Upper lobe of left lung (tissue), 6 donors: ENCODE measurements around the gene SMPX. TPM values are rescaled to one million over a fixed set of nuclear protein-coding genes. Genes with fewer than 3 reads are reported as not detected.

Experiments
- ATAC-seq, 2 donors: fragments of 200-7000 bp; cut with Tn5 transposase; one replicate each; pipeline ENCODE4 v1.9.1; 2022; ENCODE audit warnings: mild to moderate bottlenecking in 2 of 2, moderate library complexity in 2 of 2; ENCODE audit not compliant: low FRiP score in 2 of 2
- DNase-seq, 2 donors: peaks; one replicate each; pipeline ENCODE4 v3.0.0-alpha.2; 2019 to 2020
- H3K27ac ChIP-seq, 4 donors: fragments of 200-600 bp; sonication (generic); one replicate each; pipeline ENCODE4 v1.5.1; 2016 to 2019
- H3K27me3 ChIP-seq, 4 donors: fragments of 200-600 bp; sonication (generic); one replicate each; pipeline ENCODE4 v1.5.1; 2017 to 2019
- H3K36me3 ChIP-seq, 4 donors: fragments of 200-600 bp; sonication (generic); one replicate each; pipeline ENCODE4 v1.5.1; 2016 to 2019
- H3K4me1 ChIP-seq, 4 donors: fragments of 200-600 bp; sonication (generic); one replicate each; pipeline ENCODE4 v1.5.1; 2018 to 2019
- H3K4me3 ChIP-seq, 4 donors: fragments of 200-600 bp; sonication (generic); one replicate each; pipeline ENCODE4 v1.5.1; 2017 to 2019; ENCODE audit warnings: mild to moderate bottlenecking in 2 of 4, moderate library complexity in 1 of 4
- H3K9me3 ChIP-seq, 4 donors: fragments of 200-600 bp; sonication (generic); one replicate each; pipeline ENCODE4 v1.5.1; 2018 to 2019
- CTCF ChIP-seq, 6 experiments: fragments of 450-650 bp in 4 of 6; fragments of 200-600 bp in 2 of 6; sonication (generic) in 2 of 6; IDR thresholded peaks; one replicate each; pipeline ENCODE4 v1.5.1; 2016 to 2019; ENCODE audit warnings: antibody characterized with exemption in 6 of 6
- EP300 ChIP-seq, 4 donors: sonication (generic); formaldehyde crosslinking; IDR thresholded peaks; one replicate each; pipeline ENCODE4 v1.5.1; 2017; ENCODE audit warnings: antibody characterized with exemption in 4 of 4, control low read depth in 2 of 4
- POLR2A ChIP-seq, 4 donors: fragments of 450-650 bp; IDR thresholded peaks; one replicate each; pipeline ENCODE4 v1.5.1; 2016 to 2017; ENCODE audit warnings: antibody characterized with exemption in 4 of 4, mild to moderate bottlenecking in 2 of 4
- POLR2AphosphoS5 ChIP-seq, 2 donors: sonication (generic); formaldehyde crosslinking; IDR thresholded peaks; one replicate each; pipeline ENCODE4 v1.5.1; 2017; ENCODE audit warnings: antibody characterized with exemption in 2 of 2
- WGBS, 2 donors: methylation state at CpG; one replicate each; pipeline ENCODE4 v1.1.5; 2017 to 2018; 5-methylcytosine and 5-hydroxymethylcytosine counted together
- total RNA-seq, 6 donors: library from RNA; depleted of rRNA in 4 of 6; stranded (reverse); fragments of >200 nt in 4 of 6; gene quantifications; one replicate each; pipeline versions ENCODE4 v1.1.0 to v1.2.1, GENCODE V29; 2016 to 2021
- donor health status: DM: no; HTN: no; CAD: no; lungs with moderate emphysema.
- donor health status: DM: no; HTN: yes; CAD: no; lungs with severe emphysema.

SMPX gene
- total RNA-seq, 6 donors from 2014 or later, result 2.4 TPM; not detected in 5

DNA sequence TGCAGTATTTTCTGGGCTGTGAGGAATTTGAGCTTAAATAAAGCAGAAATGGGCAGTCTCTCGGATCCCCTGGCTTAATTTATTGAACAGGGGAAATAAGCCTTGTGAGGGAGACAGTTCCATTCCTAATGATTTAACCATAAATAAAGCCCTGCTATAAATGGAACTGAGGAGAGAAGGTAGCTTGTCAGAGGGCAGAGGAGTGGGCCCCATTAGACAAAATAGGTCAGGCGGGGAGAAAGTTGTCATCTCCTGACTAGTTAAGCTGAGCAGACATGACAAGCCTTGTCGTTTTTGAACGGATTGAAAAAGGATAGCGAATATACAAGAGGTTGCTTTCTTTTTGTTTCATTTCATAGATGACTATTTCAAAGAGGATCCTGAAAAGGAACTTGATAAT lies 39.3 kb downstream of the SMPX start:
- Histone ChIP-seq H3K27ac (no peak overlapping the region), H3K4me3 (no peak overlapping the region), H3K36me3 (no peaks in the 10 kb centered on the region), H3K27me3 (no peaks in the 10 kb centered on the region), H3K9me3 (no peaks in the 10 kb centered on the region), H3K4me1 (no peaks in the 10 kb centered on the region)
- DNase-seq (no peak), ATAC-seq (no peak)
- WGBS, 2 donors, result 80 to 91% methylated on average over 5 of the region's 5 CpGs
- TF ChIP-seq CTCF (IDR thresholded peaks at IDR 0.05), result no peak
- no peak for TF ChIP-seq EP300 (IDR thresholded peaks at IDR 0.05)

- Histone ChIP-seq H3K4me1 (no peaks in the 10 kb centered on the region), H3K27me3 (no peaks in the 10 kb centered on the region), H3K27ac (no peak overlapping the region), H3K4me3 (no peak overlapping the region), H3K9me3 (no peaks in the 10 kb centered on the region), H3K36me3 (no peaks in the 10 kb centered on the region)
- TF ChIP-seq POLR2AphosphoS5 (IDR thresholded peaks at IDR 0.05) (no peak), CTCF (IDR thresholded peaks at IDR 0.05) (no peak), POLR2A (IDR thresholded peaks at IDR 0.05) (no peak)
- WGBS, 2 donors, result 80 to 90% methylated on average over 7 of the region's 7 CpGs
- DNase-seq, result no peak
- no peak for ATAC-seq
These were observed 40.1 kb downstream of the SMPX start for GRCh38 chrX:21717802-21718201.

DNA sequence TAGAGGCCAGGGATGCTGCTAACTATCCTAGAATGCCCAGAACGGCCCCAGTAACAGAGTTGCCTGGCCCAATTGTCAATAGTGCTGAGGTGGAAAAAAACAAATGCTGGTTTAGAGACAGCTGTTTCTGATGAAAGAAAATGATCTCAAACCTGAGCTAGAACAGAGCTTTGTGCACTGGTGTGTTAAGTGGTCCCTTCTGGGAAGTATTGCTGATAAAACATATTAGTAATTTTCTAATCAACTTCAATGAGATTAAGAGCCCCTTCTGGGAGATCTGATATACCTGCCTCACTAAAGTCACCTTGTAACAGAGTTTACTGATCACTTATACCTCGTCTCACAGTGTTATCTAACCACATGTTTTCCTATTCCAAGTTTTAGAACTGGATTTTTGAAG lies 42.1 kb downstream of the SMPX start:
- 40 to 45% methylated on average over 2 of the region's 2 CpGs for WGBS, 2 donors
- H3K36me3 ChIP-seq, result no peaks in the 10 kb centered on the region
- DNase-seq, result no peak
- ATAC-seq, result no peak
- no peaks in the 10 kb centered on the region for H3K4me1 ChIP-seq
- H3K27me3 ChIP-seq, result no peaks in the 10 kb centered on the region
- H3K4me3 ChIP-seq, result no peak overlapping the region
- H3K9me3 ChIP-seq, result no peaks in the 10 kb centered on the region
- TF ChIP-seq POLR2AphosphoS5 (IDR thresholded peaks at IDR 0.05) (no peak), CTCF (IDR thresholded peaks at IDR 0.05) (no peak), POLR2A (IDR thresholded peaks at IDR 0.05) (no peak), EP300 (IDR thresholded peaks at IDR 0.05) (no peak)
- no peak overlapping the region for H3K27ac ChIP-seq

DNA sequence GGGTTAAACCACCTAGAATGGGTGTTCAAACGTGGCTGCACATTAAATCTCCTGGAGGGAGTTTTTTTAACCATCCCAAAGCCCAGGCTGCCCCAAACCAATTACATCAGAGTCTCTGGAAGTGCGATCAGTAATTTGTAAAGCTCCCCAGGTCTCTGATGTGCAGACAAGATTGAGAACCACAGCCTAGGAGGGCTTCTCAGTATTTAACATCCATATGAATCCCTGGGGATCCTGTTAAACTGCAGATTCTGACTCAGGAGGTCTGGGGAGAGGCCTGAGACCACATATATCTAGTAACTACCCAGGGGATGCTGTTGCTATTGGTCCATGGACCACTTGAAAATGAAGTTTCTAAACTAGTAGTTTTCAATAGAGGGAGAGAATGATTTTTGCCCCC lies 42.6 kb downstream of the SMPX start:
- Histone ChIP-seq H3K9me3 (no peaks in the 10 kb centered on the region), H3K27me3 (no peaks in the 10 kb centered on the region), H3K36me3 (no peaks in the 10 kb centered on the region), H3K4me1 (no peaks in the 10 kb centered on the region), H3K27ac (no peak overlapping the region), H3K4me3 (no peak overlapping the region)
- ATAC-seq (no peak), DNase-seq (no peak)
- TF ChIP-seq CTCF (IDR thresholded peaks at IDR 0.05) (no peak), EP300 (IDR thresholded peaks at IDR 0.05) (no peak)
- WGBS, 2 donors, result 39 to 50% methylated on average over 2 of the region's 2 CpGs

DNA sequence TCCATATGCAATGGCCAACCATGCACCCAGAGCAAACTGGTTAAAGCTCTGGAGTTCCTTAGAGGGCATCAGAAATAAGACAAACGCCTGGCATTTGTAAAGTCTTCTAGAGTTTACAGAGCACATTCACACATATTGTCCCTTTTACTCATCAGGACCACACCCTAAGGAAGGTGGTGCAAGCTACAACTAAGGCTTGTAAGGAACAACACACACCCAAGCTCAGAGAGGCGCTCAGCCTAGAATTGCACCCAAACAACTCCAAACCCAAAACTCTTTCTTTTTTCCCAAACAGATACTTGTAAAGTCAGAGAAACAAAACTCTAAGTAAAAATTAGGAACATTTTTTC lies 46.1 kb downstream of the SMPX start:
- H3K36me3 ChIP-seq, result no peaks in the 10 kb centered on the region
- no peaks in the 10 kb centered on the region for H3K9me3 ChIP-seq
- ATAC-seq (no peak), DNase-seq (no peak)
- H3K4me3 ChIP-seq, result no peak overlapping the region
- TF ChIP-seq EP300 (IDR thresholded peaks at IDR 0.05) (no peak), POLR2AphosphoS5 (IDR thresholded peaks at IDR 0.05) (no peak), POLR2A (IDR thresholded peaks at IDR 0.05) (no peak), CTCF (IDR thresholded peaks at IDR 0.05) (no peak)
- WGBS, 2 donors, result 58 to 86% methylated on average over 2 of the region's 2 CpGs
- H3K4me1 ChIP-seq, result no peaks in the 10 kb centered on the region
- H3K27me3 ChIP-seq, result no peaks in the 10 kb centered on the region
- no peak overlapping the region for H3K27ac ChIP-seq
